NCI-H1105 treated with DMSO at 0.1 percent for 48 hours (cell line): ENCODE results near the gene CAV3.

ENCODE experiments used
- DNase-seq: peaks from one replicate; lab custom pipeline; 2025; lab: John Stamatoyannopoulos, UW

The CAV3 gene

DNA sequence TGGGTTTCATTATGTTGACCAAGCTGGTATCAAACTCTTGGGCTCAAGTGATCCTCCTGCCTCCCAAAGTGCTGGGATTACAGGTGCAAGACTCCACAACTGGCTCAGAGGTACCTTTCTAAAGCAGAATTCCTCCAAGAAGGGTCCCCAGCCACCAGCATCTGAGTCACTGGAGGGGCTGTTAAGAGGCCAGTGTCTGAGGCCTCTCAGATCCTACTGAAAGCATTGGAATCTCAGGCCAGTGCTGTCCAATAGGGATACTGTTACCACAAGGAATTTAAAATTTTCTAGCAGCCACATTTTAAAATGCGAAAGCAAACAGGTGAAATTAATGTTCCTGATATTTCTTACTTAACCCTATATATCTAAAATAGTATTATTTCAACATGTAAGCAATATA lies 1.3 kb downstream of the CAV3 start:
- no peak for DNase-seq

GRCh38 chr3:8736436-8736835 lies 2.8 kb downstream of the CAV3 start:
- no peak for DNase-seq

DNA sequence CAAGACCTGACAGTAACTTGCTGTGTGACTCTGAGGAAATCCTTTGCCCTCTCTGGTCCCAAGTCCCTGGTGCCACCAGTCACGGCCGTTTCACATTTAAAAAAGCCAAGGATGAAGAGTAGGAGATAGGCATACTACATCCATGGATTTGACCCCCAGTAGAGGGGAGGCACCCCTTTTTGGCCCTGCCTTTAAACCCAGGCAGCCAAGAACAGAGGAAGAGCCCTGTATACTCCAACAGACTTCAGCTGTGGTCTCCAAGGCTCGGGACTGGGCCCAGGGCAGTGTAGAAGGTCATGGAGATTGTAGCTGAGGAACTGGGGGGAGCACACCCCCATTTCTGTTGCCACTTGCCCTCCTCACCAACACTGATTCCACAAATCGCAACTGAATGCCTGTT lies 3.7 kb downstream of the CAV3 start:
- no peak for DNase-seq

- no peak for DNase-seq
Observed at GRCh38 chr3:8737823-8738222, 4.2 kb downstream of the CAV3 start.

DNA sequence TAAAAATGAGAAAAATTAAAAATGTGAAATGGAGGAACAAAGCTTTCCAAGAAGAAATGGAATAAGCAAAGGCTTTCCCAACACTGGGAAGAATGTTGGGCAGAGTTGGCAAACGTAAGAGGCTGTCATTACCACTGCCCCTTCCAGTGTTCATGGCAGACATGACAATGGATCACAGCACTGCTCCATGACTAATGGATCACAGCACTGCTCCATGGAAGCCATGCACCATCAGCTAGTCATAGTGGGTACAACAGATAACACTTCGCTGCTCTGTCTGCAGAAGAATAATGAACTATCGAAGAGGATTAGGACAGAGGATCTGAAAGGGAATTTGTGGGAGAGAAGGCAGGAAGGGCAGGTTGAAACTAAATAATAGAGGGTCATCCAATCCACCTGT lies 5.0 kb downstream of the CAV3 start:
- DNase-seq = no peak

DNA sequence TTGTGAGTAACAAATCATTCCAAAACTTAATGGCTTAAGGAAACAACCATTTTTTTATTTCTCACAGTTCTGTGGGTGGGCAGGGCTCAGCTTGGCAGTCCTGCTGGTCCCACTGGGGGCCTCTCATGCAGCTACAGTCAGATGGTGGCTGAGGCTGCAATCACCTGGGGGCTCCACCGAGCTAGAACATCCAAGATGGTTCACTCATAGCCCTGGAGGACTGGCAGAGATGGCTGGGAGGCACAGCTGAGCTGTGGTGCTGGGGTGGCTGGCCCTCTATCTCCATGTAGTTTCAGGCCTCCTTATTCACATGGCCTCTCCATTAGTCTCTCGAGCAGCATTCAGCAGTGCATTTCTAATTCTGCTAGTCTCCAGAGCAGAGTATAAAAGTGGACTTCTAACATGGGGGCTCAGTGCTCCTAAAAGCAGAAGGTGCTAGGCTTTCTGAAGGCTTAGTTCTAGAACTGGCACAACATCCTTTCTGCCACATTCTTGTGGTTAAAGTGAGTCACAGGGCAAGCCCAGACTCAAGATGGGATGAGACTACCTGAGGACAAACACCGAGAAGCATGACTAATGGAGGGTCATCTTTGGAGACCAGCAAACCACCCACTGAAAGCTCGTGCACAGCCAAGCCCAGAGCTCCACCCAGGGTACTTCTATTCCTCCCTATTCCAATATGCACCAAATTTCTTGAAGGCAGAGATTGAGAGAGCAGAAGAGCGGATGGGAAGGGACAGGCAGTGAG lies 6.3 kb downstream of the CAV3 start:
- no peak for DNase-seq

DNA sequence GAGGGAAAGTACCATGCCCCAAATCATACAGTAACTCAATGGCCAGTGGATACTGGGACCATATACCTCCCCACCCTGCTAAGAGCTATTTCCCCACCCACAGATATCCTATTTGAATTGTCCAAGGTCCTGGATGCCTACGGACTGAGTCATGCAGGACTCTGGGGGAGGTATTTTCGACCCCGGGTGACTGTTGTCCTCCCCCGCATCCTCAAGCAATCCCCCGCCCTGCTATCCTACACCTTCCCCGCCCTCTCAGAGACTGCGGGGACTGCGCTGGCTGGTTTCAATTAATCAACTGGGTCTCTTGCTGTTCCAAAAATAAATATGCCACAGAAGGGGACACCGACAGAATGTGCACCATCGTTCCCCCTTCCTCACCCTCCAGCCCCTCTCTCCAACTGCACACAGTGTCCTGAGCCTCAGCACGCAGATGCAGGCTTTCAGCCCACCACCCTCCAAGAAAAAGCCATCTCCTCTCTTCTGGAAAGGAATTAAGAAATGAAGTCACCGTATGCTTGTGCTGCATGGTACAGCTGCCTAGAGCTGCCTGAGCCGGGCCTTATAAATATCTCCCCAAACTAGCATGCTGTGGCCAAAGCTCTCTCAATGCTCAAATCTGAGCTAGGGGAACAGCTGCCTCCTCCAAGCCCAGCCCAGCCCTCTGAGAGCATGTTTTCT lies 8.1 kb downstream of the CAV3 start:
- no peak for DNase-seq

- no peak for DNase-seq
Observed at GRCh38 chr3:8743021-8743601, 9.5 kb downstream of the CAV3 start.

DNA sequence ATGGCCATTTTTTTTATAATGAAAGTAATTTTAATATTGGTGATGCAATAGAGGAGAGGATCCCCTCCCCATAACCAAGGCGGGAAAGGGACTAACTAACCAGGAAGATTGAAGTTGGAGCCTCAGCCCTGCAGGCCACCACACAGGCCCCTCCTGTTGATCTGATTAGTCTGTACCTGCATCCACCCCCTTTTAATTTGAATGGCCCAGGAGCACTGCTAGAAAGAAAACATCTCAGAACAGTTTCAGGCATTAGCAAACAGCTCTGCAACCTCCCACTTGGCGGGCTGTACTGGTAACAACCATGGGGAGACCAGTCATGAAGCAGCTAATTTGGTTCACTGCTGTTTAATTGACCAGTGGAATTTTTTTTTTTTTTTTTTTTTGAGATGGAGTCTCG lies 10.3 kb downstream of the CAV3 start:
- no peak for DNase-seq

GRCh38 chr3:8745619-8746370 lies 12.2 kb downstream of the CAV3 start:
- no peak for DNase-seq

DNA sequence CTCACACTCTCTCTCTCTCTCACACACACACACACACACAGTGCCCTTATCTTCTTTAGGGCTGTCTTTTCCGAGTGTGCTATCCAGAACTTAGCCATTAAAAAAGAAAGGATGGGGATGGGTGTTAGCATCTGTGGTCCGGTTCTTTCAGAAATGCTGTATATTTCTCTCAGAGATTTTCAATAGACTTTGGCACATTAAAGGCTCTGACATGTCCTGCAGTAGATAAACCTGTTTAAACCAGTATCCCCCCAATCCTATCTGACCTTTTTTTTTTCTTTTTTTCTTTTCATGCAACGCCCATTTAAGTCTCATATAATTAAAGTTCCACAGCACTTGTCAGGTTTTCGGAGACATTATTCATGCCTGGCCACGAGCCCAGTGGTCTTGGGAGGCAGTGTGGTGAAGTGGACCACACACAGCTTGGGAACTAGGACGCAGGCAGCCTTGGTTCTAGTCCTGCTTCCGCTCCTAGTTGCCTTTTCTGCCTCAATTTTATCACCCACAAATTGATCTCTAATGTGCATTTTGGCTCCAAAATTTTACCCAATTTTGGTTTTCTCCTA lies 13.3 kb downstream of the CAV3 start:
- DNase-seq = no peak

- DNase-seq = no peak
Observed at GRCh38 chr3:8749316-8749715, 15.7 kb downstream of the CAV3 start.

DNA sequence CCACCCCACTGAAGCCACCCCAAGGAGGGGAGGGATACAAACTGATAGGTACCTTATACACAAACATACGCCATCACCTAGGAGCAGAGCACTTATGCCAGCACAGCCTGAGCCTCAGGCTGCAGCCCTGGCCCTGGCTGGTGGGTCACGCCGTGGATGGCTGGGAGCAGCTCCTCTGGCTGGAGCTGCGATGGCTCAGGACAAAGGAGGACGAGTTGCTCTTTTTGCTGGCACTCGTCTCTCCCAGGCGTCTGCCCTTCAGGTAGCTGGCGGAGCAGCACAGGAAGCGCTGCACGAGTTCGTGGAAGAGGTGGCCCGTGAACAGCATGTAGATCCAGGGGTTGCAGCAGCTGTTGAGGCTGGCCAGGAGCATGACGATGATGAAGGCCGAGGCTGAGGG lies 19.2 kb downstream of the CAV3 start:
- no peak for DNase-seq

DNA sequence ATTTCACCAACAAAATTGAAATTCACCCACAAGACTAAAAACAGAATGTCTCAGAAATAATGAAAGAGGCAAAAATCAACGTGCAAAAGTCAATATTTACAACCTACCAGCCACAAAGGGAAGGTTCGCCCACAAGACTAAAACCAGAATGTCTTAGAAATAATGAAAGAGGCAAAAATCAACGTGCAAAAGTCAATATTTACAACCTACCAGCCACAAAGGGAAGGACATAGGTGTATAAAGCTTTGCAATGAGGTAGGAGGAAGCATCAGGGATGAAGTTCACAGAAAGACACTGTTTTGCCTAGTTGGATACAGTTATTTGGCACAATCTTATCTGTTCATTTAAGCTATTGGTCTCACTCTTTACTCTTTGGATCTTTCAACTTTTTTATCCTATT lies 21.5 kb downstream of the CAV3 start:
- DNase-seq = no peak

DNA sequence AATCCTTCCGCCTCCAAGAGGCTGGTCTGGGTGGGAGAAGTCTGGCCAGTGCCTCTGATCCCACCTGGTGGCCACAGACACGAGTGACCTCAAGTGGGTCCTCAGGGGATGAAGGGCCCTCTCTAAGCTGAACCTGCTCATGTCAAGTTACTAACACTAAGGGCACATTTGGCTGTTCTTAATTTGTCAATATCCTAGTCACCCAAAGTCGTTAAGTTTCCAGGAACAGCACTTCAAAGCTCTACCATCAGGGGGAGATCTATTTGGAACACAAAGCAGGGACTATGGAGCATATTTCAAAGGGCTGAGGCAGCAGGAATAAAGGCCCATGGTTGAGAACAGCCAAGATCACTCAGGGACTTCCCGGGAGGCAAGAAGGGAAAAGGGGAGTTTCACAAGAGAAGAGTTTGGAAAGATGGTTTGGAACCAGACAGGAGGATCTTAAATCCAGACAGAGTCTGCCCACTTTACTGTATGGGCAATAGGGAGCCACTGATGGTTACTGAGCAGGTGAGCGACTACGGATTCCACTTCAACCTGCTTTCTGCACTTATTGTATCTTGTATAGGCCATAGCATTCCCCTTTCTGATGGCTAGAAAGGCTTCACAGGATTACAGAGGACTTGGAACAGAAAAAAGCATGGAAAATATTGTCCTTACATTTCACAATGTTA lies 22.1 kb downstream of the CAV3 start:
- no peak for DNase-seq

DNA sequence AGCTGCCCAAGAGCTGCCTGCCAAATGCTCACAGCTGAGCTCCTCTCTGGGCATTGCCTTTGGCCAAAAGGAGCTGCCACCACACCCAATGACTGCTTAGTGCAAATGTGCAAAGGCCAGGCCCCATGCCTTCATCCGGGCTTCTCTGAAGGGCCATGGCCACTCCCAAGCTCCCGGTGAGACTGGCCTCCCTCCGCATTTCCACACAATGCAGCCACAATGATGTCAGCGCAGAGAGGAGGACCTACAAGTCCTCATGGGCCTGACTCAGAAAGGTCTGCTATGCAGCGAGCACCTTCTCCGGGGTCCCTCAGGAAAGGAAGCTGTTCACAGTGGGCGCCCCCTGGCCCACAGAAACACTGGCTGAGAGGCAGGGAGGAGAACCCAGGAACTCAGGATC lies 23.1 kb downstream of the CAV3 start:
- DNase-seq = no peak

DNA sequence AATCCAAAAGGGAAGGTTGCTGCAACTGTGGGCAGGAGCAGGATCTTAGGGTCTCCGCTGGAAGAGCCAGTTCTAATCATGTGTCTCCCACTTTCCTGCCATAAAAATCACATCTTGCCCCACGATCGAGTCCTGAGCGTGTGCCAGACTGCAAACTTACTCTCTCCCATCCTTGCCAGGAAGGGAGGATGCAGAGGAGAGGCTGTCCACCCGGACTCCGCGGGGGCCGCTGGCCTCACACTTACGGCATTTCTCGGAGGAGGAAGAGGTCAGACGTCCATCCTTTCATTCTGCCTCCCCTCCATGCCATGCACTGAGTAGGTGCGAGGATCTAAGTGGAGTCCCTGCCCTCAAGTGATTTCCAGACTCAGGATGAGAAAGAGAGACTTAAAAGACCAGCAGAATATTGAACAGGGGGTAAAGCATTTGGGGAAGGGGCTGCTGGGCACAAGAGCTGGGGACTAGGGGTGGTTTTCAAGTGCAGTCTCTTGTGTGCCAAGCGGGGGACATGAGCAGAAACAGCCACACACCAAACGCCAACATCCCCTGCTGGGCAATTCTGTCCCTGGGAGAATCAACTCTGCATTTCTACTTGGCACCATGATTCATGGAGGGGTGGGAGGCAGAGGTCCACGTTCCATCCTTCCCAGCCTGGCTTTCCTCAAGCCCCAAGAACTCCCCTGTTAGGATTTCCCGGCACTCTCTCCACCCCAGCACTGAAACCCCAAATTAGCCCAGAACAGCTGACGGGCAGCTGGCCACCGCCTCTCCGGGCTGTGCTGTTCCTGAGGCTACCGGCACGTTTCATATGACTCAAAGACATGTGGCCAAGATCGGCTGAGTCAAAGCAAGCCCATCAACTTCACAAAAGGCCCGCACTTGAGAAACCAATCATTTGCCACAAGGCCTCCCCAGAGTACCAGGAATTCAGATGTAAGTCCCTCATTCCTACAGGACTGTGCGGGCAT lies 24.2 kb downstream of the CAV3 start:
- DNase-seq = no peak

- DNase-seq = no peak
Observed at GRCh38 chr3:8759038-8759707, 25.6 kb downstream of the CAV3 start.

DNA sequence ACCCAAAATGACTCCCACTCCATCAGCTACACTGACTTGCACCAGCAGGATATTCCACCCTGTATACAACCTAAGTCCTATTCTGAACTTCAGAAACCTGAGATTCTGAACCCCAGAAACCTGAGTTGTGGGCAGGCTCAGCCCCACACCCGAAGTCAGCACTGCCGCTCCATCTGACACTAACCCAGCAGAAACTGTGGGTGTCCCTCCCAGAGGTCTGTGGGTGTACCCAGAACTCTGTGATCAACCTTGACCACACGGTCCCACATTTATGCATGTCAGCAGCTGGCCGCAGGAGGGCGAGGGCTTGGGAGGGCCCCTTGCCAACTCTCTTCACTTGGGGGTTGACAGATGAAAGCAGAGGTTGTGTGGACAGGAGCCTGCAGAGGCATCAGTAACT lies 26.5 kb downstream of the CAV3 start:
- no peak for DNase-seq

- no peak for DNase-seq
Observed at GRCh38 chr3:8760506-8760905, 26.9 kb downstream of the CAV3 start.
